DMS114 treated with DMSO at 0.1 percent for 48 hours (cell line): Measurements from ENCODE around the gene IGSF3.
"Not testable (repeated sequence)": the region's sequence is repeated elsewhere in the genome, so short reads cannot be mapped to it uniquely, and the experiment has no call there.

ENCODE experiments used
- DNase-seq: peaks from one replicate; lab custom pipeline; 2025; ENCODE audit not compliant: unreplicated experiment; lab: John Stamatoyannopoulos, UW

Gene IGSF3

GRCh38 chr1:116631996-116632925 lies 35.3 kb downstream of the IGSF3 start:
- DNase-seq, result not testable (repeated sequence)

GRCh38 chr1:116631554-116631953 lies 36.0 kb downstream of the IGSF3 start:
- DNase-seq, result not testable (repeated sequence)

GRCh38 chr1:116630057-116630456 lies 37.5 kb downstream of the IGSF3 start:
- DNase-seq, result not testable (repeated sequence)

GRCh38 chr1:116629441-116629840 lies 38.1 kb downstream of the IGSF3 start:
- DNase-seq, result not testable (repeated sequence)

- no peak for DNase-seq
These were observed 39.1 kb downstream of the IGSF3 start for GRCh38 chr1:116628448-116628847.

GRCh38 chr1:116627357-116627756 lies 40.2 kb downstream of the IGSF3 start:
- DNase-seq, result not testable (repeated sequence)

- not testable (repeated sequence) for DNase-seq
These were observed 40.6 kb downstream of the IGSF3 start for GRCh38 chr1:116626915-116627314.

GRCh38 chr1:116625155-116625554 lies 42.4 kb downstream of the IGSF3 start:
- not testable (repeated sequence) for DNase-seq

- DNase-seq, result no peak
These were observed 43.5 kb downstream of the IGSF3 start for GRCh38 chr1:116624040-116624439.

- DNase-seq, result not testable (repeated sequence)
These were observed 45.0 kb downstream of the IGSF3 start for GRCh38 chr1:116622496-116622895.

GRCh38 chr1:116621756-116622155 lies 45.8 kb downstream of the IGSF3 start:
- DNase-seq, result not testable (repeated sequence)

GRCh38 chr1:116620392-116620791 lies 47.1 kb downstream of the IGSF3 start:
- not testable (repeated sequence) for DNase-seq

GRCh38 chr1:116619106-116619505 lies 48.4 kb downstream of the IGSF3 start:
- DNase-seq, result not testable (repeated sequence)

GRCh38 chr1:116617808-116618207 lies 49.7 kb downstream of the IGSF3 start:
- not testable (repeated sequence) for DNase-seq

- not testable (repeated sequence) for DNase-seq
These were observed 53.7 kb downstream of the IGSF3 start for GRCh38 chr1:116613825-116614224.

GRCh38 chr1:116609801-116610371 lies 57.6 kb downstream of the IGSF3 start:
- DNase-seq, result not testable (repeated sequence)

GRCh38 chr1:116608841-116609240 lies 58.7 kb downstream of the IGSF3 start:
- DNase-seq, result not testable (repeated sequence)

- not testable (repeated sequence) for DNase-seq
These were observed 59.4 kb downstream of the IGSF3 start for GRCh38 chr1:116608151-116608550.

- DNase-seq, result not testable (repeated sequence)
These were observed 60.1 kb downstream of the IGSF3 start for GRCh38 chr1:116607463-116607862.

GRCh38 chr1:116606067-116606466 lies 61.5 kb downstream of the IGSF3 start:
- not testable (repeated sequence) for DNase-seq

- no peak for DNase-seq
These were observed 62.2 kb downstream of the IGSF3 start for GRCh38 chr1:116605315-116605714.

GRCh38 chr1:116604408-116604807 lies 63.1 kb downstream of the IGSF3 start:
- not testable (repeated sequence) for DNase-seq
